Fibroblast of the aortic adventitia (primary cell): ENCODE measurements around the gene LONP2. TPM values are rescaled to one million over a fixed set of nuclear protein-coding genes. Genes with fewer than 3 reads are reported as not detected.

Source experiments
- DNase-seq: peaks from one replicate; pipeline ENCODE4 v3.0.0-alpha.2; 2010; ENCODE audit warnings: low read depth
- H3K4me3 ChIP-seq: 2 replicates; pipeline ENCODE4 v1.5.1; 2011; ENCODE audit warnings: low read depth, mild to moderate bottlenecking, control low read depth, low read length, moderate library complexity
- CTCF ChIP-seq: IDR thresholded peaks from 2 replicates; pipeline ENCODE4 v1.5.1; 2011; ENCODE audit warnings: mild to moderate bottlenecking, low read length, control low read depth, inconsistent platforms; ENCODE audit not compliant: insufficient read depth
- total RNA-seq: library from RNA; depleted of rRNA; stranded (reverse); fragments of >200 nt; gene quantifications from 2 replicates; pipeline ENCODE4 v1.2.3, GENCODE V29; 2012; ENCODE audit warnings: low replicate concordance

LONP2 gene
- total RNA-seq, 1 donor: 49.3 TPM

- no peak for DNase-seq
- no peak overlapping the region for H3K4me3 ChIP-seq
- TF ChIP-seq CTCF: no peak
These were observed 23.2 kb upstream of the LONP2 start for GRCh38 chr16:48220891-48221290.

- TF ChIP-seq CTCF: no peak
- no peak overlapping the region for H3K4me3 ChIP-seq
- no peak for DNase-seq
These were observed 20.6 kb upstream of the LONP2 start for GRCh38 chr16:48223490-48223889.

GRCh38 chr16:48225456-48225855 lies 18.6 kb upstream of the LONP2 start:
- no peak for TF ChIP-seq CTCF
- no peak overlapping the region for H3K4me3 ChIP-seq
- DNase-seq: no peak

GRCh38 chr16:48231727-48232492 lies 12.2 kb upstream of the LONP2 start:
- DNase-seq: peak; percentile 51
- no peak overlapping the region for H3K4me3 ChIP-seq
- TF ChIP-seq CTCF: peak; percentile 67

GRCh38 chr16:48232493-48233040 lies 11.5 kb upstream of the LONP2 start:
- no peak overlapping the region for H3K4me3 ChIP-seq
- TF ChIP-seq CTCF: no peak
- no peak for DNase-seq

- DNase-seq: no peak
- no peak overlapping the region for H3K4me3 ChIP-seq
- TF ChIP-seq CTCF: no peak
These were observed 9.5 kb upstream of the LONP2 start for GRCh38 chr16:48234630-48235029.

GRCh38 chr16:48235058-48235555 lies 9.0 kb upstream of the LONP2 start:
- no peak overlapping the region for H3K4me3 ChIP-seq
- no peak for TF ChIP-seq CTCF
- no peak for DNase-seq
